Omental fat pad (tissue), 4 donors: ENCODE measurements around the gene HIBCH. TPM values are rescaled to one million over a fixed set of nuclear protein-coding genes. Genes with fewer than 3 reads are reported as not detected.
"Not testable (repeated sequence)": the region's sequence is repeated elsewhere in the genome, so short reads cannot be mapped to it uniquely, and the experiment has no call there.

Experiments used
- ATAC-seq: fragments of 150-250 bp; one replicate; pipeline ENCODE4 v1.9.1; 2016; ENCODE audit warnings: mild to moderate bottlenecking, moderate library complexity; ENCODE audit not compliant: low FRiP score
- DNase-seq: peaks from one replicate; pipeline ENCODE4 v3.0.0-alpha.2; 2019; ENCODE audit warnings: low spot score
- total RNA-seq, 4 donors: library from RNA; depleted of rRNA; stranded (reverse); fragments of >200 nt; gene quantifications; one replicate each; pipeline ENCODE4 v1.1.0, GENCODE V29; 2016
- TF ChIP-seq, protein P1 (sequence below), 3 donors: fragments of 450-650 bp; IDR thresholded peaks; one replicate each; pipeline ENCODE4 v1.5.1; 2016 to 2017; ENCODE audit warnings: antibody characterized with exemption in 3 of 3, mild to moderate bottlenecking in 3 of 3, moderate library complexity in 2 of 3

Gene HIBCH
- total RNA-seq, 4 donors from 2014 or later = 11.6 to 22.1 (median 20.1) TPM

DNA sequence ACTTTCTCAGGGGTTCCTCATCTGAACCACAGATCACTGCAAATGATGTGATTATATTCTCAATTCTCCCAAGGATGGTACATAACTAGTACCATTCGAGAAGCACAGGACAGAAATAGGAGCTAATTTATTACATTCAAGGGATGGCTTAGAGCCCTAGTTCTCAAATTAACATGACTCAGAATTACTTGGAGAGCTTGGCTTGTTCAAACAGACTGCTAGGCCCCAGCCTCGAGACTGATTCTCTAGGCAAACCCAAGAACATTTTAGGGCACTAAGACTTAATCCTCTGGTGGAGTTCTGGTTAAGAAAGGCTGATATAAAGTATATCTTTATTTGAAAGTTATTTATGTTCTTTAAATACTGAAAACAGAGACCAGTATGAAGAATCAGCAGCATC is 35.8 kb downstream of the HIBCH start:
- DNase-seq (no peak), ATAC-seq (no peak)
- TF ChIP-seq, protein P1, sequence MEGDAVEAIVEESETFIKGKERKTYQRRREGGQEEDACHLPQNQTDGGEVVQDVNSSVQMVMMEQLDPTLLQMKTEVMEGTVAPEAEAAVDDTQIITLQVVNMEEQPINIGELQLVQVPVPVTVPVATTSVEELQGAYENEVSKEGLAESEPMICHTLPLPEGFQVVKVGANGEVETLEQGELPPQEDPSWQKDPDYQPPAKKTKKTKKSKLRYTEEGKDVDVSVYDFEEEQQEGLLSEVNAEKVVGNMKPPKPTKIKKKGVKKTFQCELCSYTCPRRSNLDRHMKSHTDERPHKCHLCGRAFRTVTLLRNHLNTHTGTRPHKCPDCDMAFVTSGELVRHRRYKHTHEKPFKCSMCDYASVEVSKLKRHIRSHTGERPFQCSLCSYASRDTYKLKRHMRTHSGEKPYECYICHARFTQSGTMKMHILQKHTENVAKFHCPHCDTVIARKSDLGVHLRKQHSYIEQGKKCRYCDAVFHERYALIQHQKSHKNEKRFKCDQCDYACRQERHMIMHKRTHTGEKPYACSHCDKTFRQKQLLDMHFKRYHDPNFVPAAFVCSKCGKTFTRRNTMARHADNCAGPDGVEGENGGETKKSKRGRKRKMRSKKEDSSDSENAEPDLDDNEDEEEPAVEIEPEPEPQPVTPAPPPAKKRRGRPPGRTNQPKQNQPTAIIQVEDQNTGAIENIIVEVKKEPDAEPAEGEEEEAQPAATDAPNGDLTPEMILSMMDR (IDR thresholded peaks at IDR 0.05) = no peak

- no peak for ATAC-seq
- DNase-seq = no peak
- TF ChIP-seq, protein P1 (IDR thresholded peaks at IDR 0.05) = no peak
Measured at GRCh38 chr2:190280565-190281350, 38.9 kb downstream of the HIBCH start.

DNA sequence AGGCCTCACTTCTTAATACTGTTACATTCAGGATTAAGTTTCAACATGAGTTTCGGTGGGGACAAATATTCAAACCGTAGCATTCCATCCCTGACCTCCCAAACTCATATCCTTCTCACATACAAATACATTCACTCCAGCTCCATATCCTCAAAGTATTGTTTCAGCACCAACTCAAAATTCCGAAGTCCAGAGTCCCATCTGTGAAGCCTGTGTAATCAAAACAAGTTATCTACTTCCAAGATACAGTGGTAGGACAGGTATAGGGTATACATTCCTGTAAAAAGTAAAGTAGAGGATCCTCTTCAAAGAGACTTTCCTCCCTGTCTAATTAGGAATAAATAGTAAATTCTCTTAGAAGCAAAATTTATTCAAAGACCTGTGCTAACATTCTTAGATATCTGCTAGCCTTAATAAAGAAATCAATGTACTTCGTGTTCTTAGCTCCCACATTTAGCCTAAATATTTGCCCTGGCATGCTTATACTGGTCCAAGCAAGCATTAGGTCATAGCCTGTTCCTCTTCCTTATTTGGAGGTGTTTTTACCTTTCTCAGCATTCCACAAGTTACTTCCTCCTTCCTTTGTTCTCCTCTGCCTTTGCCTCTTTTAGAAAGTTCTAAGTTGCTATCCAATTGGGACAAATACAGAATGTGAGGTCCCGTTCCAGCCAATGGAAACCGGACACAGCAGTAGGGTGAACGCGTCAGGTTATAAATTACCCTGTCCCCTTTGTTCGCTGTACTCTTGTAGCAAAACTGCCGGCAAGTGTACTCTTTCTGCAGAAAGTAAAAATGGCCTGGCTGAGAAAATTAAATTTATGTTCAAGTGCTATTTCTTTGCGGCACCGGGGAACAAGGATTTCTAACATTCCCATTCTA is 40.1 kb downstream of the HIBCH start:
- not testable (repeated sequence) for DNase-seq, ATAC-seq

GRCh38 chr2:190277234-190278112 is 42.2 kb downstream of the HIBCH start:
- TF ChIP-seq, protein P1 (IDR thresholded peaks at IDR 0.05) = no peak
- no peak for DNase-seq
- no peak for ATAC-seq

DNA sequence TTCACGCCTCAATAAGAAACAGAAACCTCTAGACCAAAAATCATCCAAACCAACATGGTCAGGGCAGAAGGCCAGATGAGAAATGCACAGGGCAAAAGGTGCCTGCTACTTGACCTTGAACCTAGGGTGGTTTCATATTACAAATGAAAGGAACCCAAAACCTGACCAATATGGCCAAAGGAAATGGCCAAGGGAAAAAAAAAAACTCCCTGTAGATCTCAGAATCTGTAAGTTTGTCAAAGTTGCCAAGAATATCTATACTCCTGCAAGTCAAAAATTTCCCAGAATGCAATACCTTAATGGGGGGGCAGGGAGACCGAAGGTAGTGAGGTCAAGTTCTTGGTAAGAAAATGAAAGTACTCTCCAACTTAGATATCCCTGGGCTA is 47.2 kb downstream of the HIBCH start:
- DNase-seq (no peak), ATAC-seq (no peak)
- TF ChIP-seq, protein P1 (IDR thresholded peaks at IDR 0.05) = no peak

GRCh38 chr2:190271783-190272456 is 47.7 kb downstream of the HIBCH start:
- TF ChIP-seq, protein P1 (IDR thresholded peaks at IDR 0.05) = no peak
- no peak for DNase-seq
- no peak for ATAC-seq
